ENCODE results near the gene FAM181B. TPM values are rescaled to one million over a fixed set of nuclear protein-coding genes. Genes with fewer than 3 reads are reported as not detected.

FAM181B gene
- total RNA-seq, 1 donor from 2014 or later: not detected

GRCh38 chr11:82719361-82720105, 14.1 kb downstream of the FAM181B start:
- Mint-ChIP-seq H3K4me3 (no peak overlapping the region), H3K27ac (no peak overlapping the region), H3K36me3 (no peaks in the 10 kb centered on the region), H3K9me3 (no peaks in the 10 kb centered on the region), H3K27me3 (ENCODE audit: insufficient read depth, low read depth) (peaks cover 2% of the 10 kb centered on the region), H3K4me1 (peaks cover 46% of the 10 kb centered on the region)
- Histone ChIP-seq H3K4me2 (no peak overlapping the region), H3F3A (ENCODE audit: low read depth) (no peaks in the 10 kb centered on the region), H2AFZ (replicated peaks) (no peak overlapping the region), H3K9ac (no peak overlapping the region), H3K4me1 (no peaks in the 10 kb centered on the region), H3K4me3 (no peak overlapping the region), H3K27me3 (peaks cover 73% of the 10 kb centered on the region), H4K20me1 (ENCODE audit: low read depth) (no peaks in the 10 kb centered on the region), H3K27ac (no peak overlapping the region), H3K79me2 (ENCODE audit: low read depth) (no peaks in the 10 kb centered on the region), H3K36me3 (no peaks in the 10 kb centered on the region), H3K9me3 (ENCODE audit: low read depth) (no peaks in the 10 kb centered on the region)
- DNase-seq (ENCODE audit: low spot score): peak; percentile 13
- TF ChIP-seq EZH2 (IDR thresholded peaks at IDR 0.05) (no peak), CTCF (IDR thresholded peaks at IDR 0.05) (no peak), EZH2phosphoT487 (IDR thresholded peaks at IDR 0.05) (no peak)

GRCh38 chr11:82718821-82719220, 14.8 kb downstream of the FAM181B start:
- Histone ChIP-seq H3K79me2 (ENCODE audit: low read depth) (no peaks in the 10 kb centered on the region), H4K20me1 (ENCODE audit: low read depth) (no peaks in the 10 kb centered on the region), H3K27ac (no peak overlapping the region), H3K27me3 (peaks cover 73% of the 10 kb centered on the region), H3K9ac (no peak overlapping the region), H3K4me3 (no peak overlapping the region), H3F3A (ENCODE audit: low read depth) (no peaks in the 10 kb centered on the region), H3K4me1 (no peaks in the 10 kb centered on the region), H3K9me3 (ENCODE audit: low read depth) (no peaks in the 10 kb centered on the region), H3K4me2 (peak overlapping the region; percentile 35), H3K36me3 (no peaks in the 10 kb centered on the region), H2AFZ (replicated peaks) (no peak overlapping the region)
- TF ChIP-seq EZH2 (IDR thresholded peaks at IDR 0.05): no peak
- no peak for TF ChIP-seq CTCF (IDR thresholded peaks at IDR 0.05)
- TF ChIP-seq EZH2phosphoT487 (IDR thresholded peaks at IDR 0.05): no peak
- Mint-ChIP-seq H3K36me3 (no peaks in the 10 kb centered on the region), H3K27ac (no peak overlapping the region), H3K9me3 (no peaks in the 10 kb centered on the region), H3K4me1 (peaks cover 46% of the 10 kb centered on the region), H3K27me3 (ENCODE audit: insufficient read depth, low read depth) (peaks cover 2% of the 10 kb centered on the region), H3K4me3 (no peak overlapping the region)
- no peak for DNase-seq (ENCODE audit: low spot score)

GRCh38 chr11:82718307-82718706, 15.4 kb downstream of the FAM181B start:
- H3K9ac ChIP-seq: no peak overlapping the region
- H3K4me3 Mint-ChIP-seq: no peak overlapping the region
- H3K27ac ChIP-seq: no peak overlapping the region
- no peaks in the 10 kb centered on the region for H4K20me1 ChIP-seq (ENCODE audit: low read depth)
- peak; percentile 80 for DNase-seq (ENCODE audit: low spot score)
- no peaks in the 10 kb centered on the region for H3K79me2 ChIP-seq (ENCODE audit: low read depth)
- H3K4me3 ChIP-seq: no peak overlapping the region
- H3K4me1 ChIP-seq: no peaks in the 10 kb centered on the region
- peak overlapping the region; percentile 55 for H3K27ac Mint-ChIP-seq
- H3K27me3 ChIP-seq: peaks cover 73% of the 10 kb centered on the region
- H3K36me3 Mint-ChIP-seq: no peaks in the 10 kb centered on the region
- H2AFZ ChIP-seq (replicated peaks): peak overlapping the region; percentile 78
- peaks cover 2% of the 10 kb centered on the region for H3K27me3 Mint-ChIP-seq (ENCODE audit: insufficient read depth, low read depth)
- no peaks in the 10 kb centered on the region for H3K9me3 Mint-ChIP-seq
- peak; percentile 85 for TF ChIP-seq CTCF (IDR thresholded peaks at IDR 0.05)
- TF ChIP-seq EZH2phosphoT487 (IDR thresholded peaks at IDR 0.05): no peak
- peak; percentile 36 for TF ChIP-seq EZH2 (IDR thresholded peaks at IDR 0.05)
- H3K4me1 Mint-ChIP-seq: peaks cover 46% of the 10 kb centered on the region
- peak overlapping the region; percentile 35 for H3K4me2 ChIP-seq
- no peaks in the 10 kb centered on the region for H3K9me3 ChIP-seq (ENCODE audit: low read depth)
- no peaks in the 10 kb centered on the region for H3K36me3 ChIP-seq
- H3F3A ChIP-seq (ENCODE audit: low read depth): no peaks in the 10 kb centered on the region

All from neural progenitor cell (in vitro differentiated cells).